ENCODE data around the gene NAP1L3.

Gene NAP1L3, protein sequence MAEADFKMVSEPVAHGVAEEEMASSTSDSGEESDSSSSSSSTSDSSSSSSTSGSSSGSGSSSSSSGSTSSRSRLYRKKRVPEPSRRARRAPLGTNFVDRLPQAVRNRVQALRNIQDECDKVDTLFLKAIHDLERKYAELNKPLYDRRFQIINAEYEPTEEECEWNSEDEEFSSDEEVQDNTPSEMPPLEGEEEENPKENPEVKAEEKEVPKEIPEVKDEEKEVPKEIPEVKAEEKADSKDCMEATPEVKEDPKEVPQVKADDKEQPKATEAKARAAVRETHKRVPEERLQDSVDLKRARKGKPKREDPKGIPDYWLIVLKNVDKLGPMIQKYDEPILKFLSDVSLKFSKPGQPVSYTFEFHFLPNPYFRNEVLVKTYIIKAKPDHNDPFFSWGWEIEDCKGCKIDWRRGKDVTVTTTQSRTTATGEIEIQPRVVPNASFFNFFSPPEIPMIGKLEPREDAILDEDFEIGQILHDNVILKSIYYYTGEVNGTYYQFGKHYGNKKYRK
- total RNA-seq = 7.5 to 18.7 reads per million in 2 experiments

GRCh38 chrX:93673056-93673868 is at the start of gene NAP1L3:
TSS of gene NAP1L3 (minus strand) at chrX:93673578. CDS start at chrX:93673304, 274 bp downstream.
- peak; percentile 47 for DNase-seq (ENCODE audit: low read depth)

- no peak for DNase-seq (ENCODE audit: low read depth)
These were observed 37.7 kb upstream of the NAP1L3 start for GRCh38 chrX:93711076-93711475.

GRCh38 chrX:93703701-93704100 is 30.3 kb upstream of the NAP1L3 start:
- DNase-seq (ENCODE audit: low read depth) = no peak

DNA sequence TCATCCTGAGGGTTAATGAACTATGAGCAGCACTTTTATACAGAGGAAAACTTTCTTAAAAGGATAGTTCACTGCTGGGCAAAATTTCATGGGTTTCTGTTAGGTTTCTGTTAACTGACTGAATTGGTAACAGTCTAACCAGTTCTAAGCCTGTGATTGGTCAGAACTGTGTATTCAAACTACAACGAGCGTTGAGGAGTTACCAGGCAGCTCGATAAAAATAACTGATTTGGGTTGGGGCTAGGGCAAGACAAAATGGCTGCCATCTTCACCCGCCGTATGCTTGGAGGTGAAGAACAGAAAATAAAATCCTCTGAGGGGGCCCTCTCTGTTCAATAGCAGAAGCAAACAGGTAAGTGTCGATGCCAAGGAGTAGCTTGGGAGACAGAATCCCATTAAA is 22.6 kb upstream of the NAP1L3 start:
- DNase-seq (ENCODE audit: low read depth) = no peak

DNA sequence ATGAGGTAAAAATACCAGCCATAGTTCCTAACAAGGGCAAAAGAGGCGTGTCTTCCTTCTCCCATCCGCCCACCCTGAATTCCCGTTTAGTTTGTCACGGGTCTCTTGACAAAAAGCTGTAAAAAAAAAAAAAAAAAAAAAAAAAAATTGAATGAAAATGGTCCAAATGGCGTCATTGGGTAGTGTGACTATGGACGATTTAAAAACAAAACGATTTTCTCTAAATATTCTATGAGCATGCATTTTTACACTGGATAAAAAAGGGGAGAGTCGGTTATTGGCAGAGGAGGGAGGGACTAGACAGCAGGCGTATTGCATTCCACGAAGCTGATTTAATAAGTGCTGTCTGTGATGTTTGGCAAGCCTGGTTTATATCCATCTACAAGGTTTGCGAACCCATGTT is 492 bp upstream of the NAP1L3 start, which contains the start of gene FAM133A:
FAM133A (plus strand) TSS at position 338 of the 403 bp plus-strand sequence. CDS start 35,214 bp downstream, outside the sequence.
- no peak for DNase-seq (ENCODE audit: low read depth)

DNA sequence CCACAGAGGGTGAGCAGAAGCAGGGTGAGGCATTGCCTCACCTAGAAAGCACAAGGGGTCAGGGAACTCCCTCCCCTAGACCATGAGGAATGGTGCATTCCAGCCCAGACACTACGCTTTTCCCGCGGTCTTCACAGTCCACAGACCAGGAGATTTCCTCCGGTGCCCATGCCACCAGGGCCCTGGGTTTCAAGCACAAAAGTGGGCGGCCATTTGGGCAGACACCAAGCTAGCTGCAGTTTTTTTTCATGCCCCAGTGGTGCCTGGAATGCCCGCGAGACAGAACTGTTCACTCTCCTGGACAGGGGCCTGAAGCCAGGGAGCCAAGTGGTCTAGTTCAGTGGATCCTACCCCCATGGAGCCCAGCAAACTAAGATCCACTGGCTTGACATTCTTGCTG is 12.8 kb downstream of the NAP1L3 start:
- DNase-seq (ENCODE audit: low read depth) = no peak

DNA sequence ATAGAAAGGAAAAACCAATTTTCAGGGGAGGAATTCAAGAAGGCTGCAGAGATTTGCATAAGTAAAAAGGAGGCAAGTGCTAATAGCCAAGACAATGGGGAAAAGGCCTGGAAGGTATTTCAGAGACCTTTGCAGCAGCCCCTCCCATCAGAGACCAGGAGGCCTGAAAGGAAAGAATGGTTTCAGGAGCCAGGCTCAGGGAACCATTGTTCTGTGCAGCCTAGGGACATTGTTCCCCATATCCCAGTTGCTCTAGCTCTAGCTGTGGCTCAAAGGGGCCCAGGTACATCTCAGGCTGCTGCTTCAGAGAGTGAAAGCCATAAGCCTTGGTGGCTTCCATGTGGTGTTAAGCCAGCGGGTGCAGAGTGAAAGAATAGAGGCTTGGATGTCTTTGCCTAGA is 24.0 kb downstream of the NAP1L3 start:
- no peak for DNase-seq (ENCODE audit: low read depth)

DNA sequence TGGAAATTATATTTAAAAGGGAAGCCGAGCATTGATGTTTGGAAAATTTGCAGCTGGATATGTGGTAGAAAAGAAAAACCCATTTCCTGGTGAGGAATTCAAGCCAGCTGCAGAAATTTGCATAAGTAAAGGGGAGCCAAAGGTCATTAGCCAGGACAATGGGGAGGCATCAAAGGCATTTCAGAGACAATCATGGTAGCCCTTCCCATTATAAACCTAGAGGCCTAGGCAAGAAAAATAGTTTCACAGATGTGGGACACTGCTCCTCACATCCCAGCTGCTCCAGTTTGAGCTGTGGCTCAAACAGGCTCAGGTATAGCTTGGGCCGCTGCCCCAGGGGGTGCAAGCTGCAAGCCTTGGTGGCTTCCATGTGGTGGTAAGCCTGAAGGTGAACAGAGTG is 35.8 kb downstream of the NAP1L3 start:
- DNase-seq (ENCODE audit: low read depth) = no peak

Measured in T follicular helper cell (primary cell).